Measurements from ENCODE around the gene SLC25A23.
A peak's percentile ranks its signal among the peaks of the same experiment; 100 is the strongest.

The SLC25A23 gene

GRCh38 chr19:6465663-6466062 lies 6.1 kb upstream of the SLC25A23 start:
- TF ChIP-seq CTCF (conservative IDR thresholded peaks at IDR 0.05; ENCODE audit: control insufficient read depth, insufficient read depth, low read depth, low read length), result no peak
- no peak overlapping the region for H3K4me3 ChIP-seq (ENCODE audit: control insufficient read depth, low read depth, low read length)
- DNase-seq (ENCODE audit: low read depth), result no peak

GRCh38 chr19:6465006-6465405 lies 5.4 kb upstream of the SLC25A23 start:
- no peak overlapping the region for H3K4me3 ChIP-seq (ENCODE audit: control insufficient read depth, low read depth, low read length)
- TF ChIP-seq CTCF (conservative IDR thresholded peaks at IDR 0.05; ENCODE audit: control insufficient read depth, insufficient read depth, low read depth, low read length), result no peak
- DNase-seq (ENCODE audit: low read depth), result no peak

GRCh38 chr19:6464070-6464873 lies 4.7 kb upstream of the SLC25A23 start, which contains the start of gene CRB3:
TSS of gene CRB3 (plus strand) at chr19:6464271. CDS start at chr19:6464702, 431 bp downstream.
- no peak for DNase-seq (ENCODE audit: low read depth)
- H3K4me3 ChIP-seq (ENCODE audit: control insufficient read depth, low read depth, low read length), result no peak within 1 kb of the TSS
- TF ChIP-seq CTCF (conservative IDR thresholded peaks at IDR 0.05; ENCODE audit: control insufficient read depth, insufficient read depth, low read depth, low read length), result no peak

- peak overlapping the region; percentile 61 for H3K4me3 ChIP-seq (ENCODE audit: control insufficient read depth, low read depth, low read length)
- DNase-seq (ENCODE audit: low read depth), result peak; percentile 96
- peak; percentile 38 for TF ChIP-seq CTCF (conservative IDR thresholded peaks at IDR 0.05; ENCODE audit: control insufficient read depth, insufficient read depth, low read depth, low read length)
Measured at GRCh38 chr19:6460099-6460884, 700 bp upstream of the SLC25A23 start.

GRCh38 chr19:6458695-6459261 lies 814 bp downstream of the SLC25A23 start:
- no peak for TF ChIP-seq CTCF (conservative IDR thresholded peaks at IDR 0.05; ENCODE audit: control insufficient read depth, insufficient read depth, low read depth, low read length)

GRCh38 chr19:6457958-6458694 lies 1.5 kb downstream of the SLC25A23 start:
- DNase-seq (ENCODE audit: low read depth), result peak; percentile 8
- H3K4me3 ChIP-seq (ENCODE audit: control insufficient read depth, low read depth, low read length), result no peak overlapping the region
- TF ChIP-seq CTCF (conservative IDR thresholded peaks at IDR 0.05; ENCODE audit: control insufficient read depth, insufficient read depth, low read depth, low read length), result no peak

More at GRCh38 chr19:6458695-6459261, 814 bp downstream of the SLC25A23 start:
- peak overlapping the region; percentile 45 for H3K4me3 ChIP-seq (ENCODE audit: control insufficient read depth, low read depth, low read length)
- DNase-seq (ENCODE audit: low read depth), result no peak
